22Rv1 (cell line): ENCODE data around the gene LRRC3.

ENCODE experiments used
- CTCF ChIP-seq: fragments of 450-650 bp; IDR thresholded peaks from 2 replicates; pipeline ENCODE4 v1.5.1; 2017; ENCODE audit warnings: mild to moderate bottlenecking
- ZFX ChIP-seq: fragments of 450-650 bp; IDR thresholded peaks from 2 replicates; pipeline ENCODE4 v1.6.1; 2017; ENCODE audit warnings: antibody characterized with exemption, borderline replicate concordance

GRCh38 chr21:44505673-44506278, 50.5 kb downstream of the LRRC3 start:
- TF ChIP-seq CTCF, result no peak
- TF ChIP-seq ZFX, result no peak
